Liver (tissue), 3 donors: Measurements from ENCODE around the gene PREB.

Source experiments
- CTCF ChIP-seq: fragments of 150-350 bp; IDR thresholded peaks from 2 replicates; pipeline ENCODE4 v1.5.1; 2017; ENCODE audit warnings: improper control_type of control experiment, low read depth, low read length; ENCODE audit not compliant: missing input control
- EGR1 ChIP-seq, 2 donors: IDR thresholded peaks; 2 replicates each; pipeline ENCODE4 v1.6.1; 2016 to 2018; ENCODE audit warnings: antibody characterized with exemption in 2 of 2, low read depth in 2 of 2
- FOXA1 ChIP-seq: IDR thresholded peaks from 2 replicates; pipeline ENCODE4 v1.6.1; 2016; ENCODE audit warnings: antibody characterized with exemption
- GABPA ChIP-seq, 2 donors: IDR thresholded peaks in 1 of 2; conservative IDR thresholded peaks in 1 of 2; 2 replicates each; pipeline ENCODE4 v1.6.1; 2016; ENCODE audit warnings: antibody characterized with exemption in 2 of 2, mild to moderate bottlenecking in 1 of 2, moderate library complexity in 1 of 2
- HNF4G ChIP-seq: IDR thresholded peaks from 2 replicates; pipeline ENCODE4 v1.6.1; 2016; ENCODE audit warnings: antibody characterized with exemption
- JUND ChIP-seq, 2 donors: IDR thresholded peaks; 2 replicates each; pipeline ENCODE4 v1.6.1; 2016; ENCODE audit warnings: antibody characterized with exemption in 2 of 2
- MAX ChIP-seq: IDR thresholded peaks from 2 replicates; pipeline ENCODE4 v1.6.1; 2016; ENCODE audit warnings: antibody characterized with exemption
- NR2F2 ChIP-seq: IDR thresholded peaks from 2 replicates; pipeline ENCODE4 v1.6.1; 2016; ENCODE audit warnings: antibody characterized with exemption
- RAD21 ChIP-seq, 2 donors: IDR thresholded peaks; 2 replicates each; pipeline ENCODE4 v1.6.1; 2016; ENCODE audit warnings: antibody characterized with exemption in 2 of 2, mild to moderate bottlenecking in 2 of 2
- REST ChIP-seq: IDR thresholded peaks from 2 replicates; pipeline ENCODE4 v1.6.1; 2016; ENCODE audit warnings: antibody characterized with exemption, mild to moderate bottlenecking
- RXRA ChIP-seq, 2 donors: IDR thresholded peaks; 2 replicates each; pipeline ENCODE4 v1.6.1; 2017 to 2018; ENCODE audit warnings: antibody characterized with exemption in 2 of 2, mild to moderate bottlenecking in 1 of 2
- SP1 ChIP-seq: IDR thresholded peaks from 2 replicates; pipeline ENCODE4 v1.6.1; 2018; ENCODE audit warnings: antibody characterized with exemption, mild to moderate bottlenecking
- TAF1 ChIP-seq: conservative IDR thresholded peaks from 2 replicates; pipeline ENCODE4 v1.6.1; 2016; ENCODE audit warnings: antibody characterized with exemption, mild to moderate bottlenecking
- YY1 ChIP-seq: IDR thresholded peaks from 2 replicates; pipeline ENCODE4 v1.6.1; 2016; ENCODE audit warnings: antibody characterized with exemption, mild to moderate bottlenecking
- donor health status: healthy.
- donor health status: healthy.

GRCh38 chr2:27117995-27118524 lies 16.4 kb downstream of the PREB start:
- no peak for TF ChIP-seq CTCF
- no peak for TF ChIP-seq TAF1
- no peak for TF ChIP-seq NR2F2
- no peak for TF ChIP-seq GABPA (IDR thresholded peaks at IDR 0.05 in 1 of 2, conservative IDR thresholded peaks at IDR 0.05 in 1 of 2)
- TF ChIP-seq REST: no peak
- TF ChIP-seq MAX: no peak
- TF ChIP-seq HNF4G: no peak
- no peak for TF ChIP-seq RXRA (IDR thresholded peaks at IDR 0.05)
- TF ChIP-seq SP1: no peak
- TF ChIP-seq JUND (IDR thresholded peaks at IDR 0.05): no peak
- TF ChIP-seq RAD21 (IDR thresholded peaks at IDR 0.05): no peak
- no peak for TF ChIP-seq FOXA1
- TF ChIP-seq EGR1 (IDR thresholded peaks at IDR 0.05; ENCODE audit: low read depth in 2 of 2): no peak
- no peak for TF ChIP-seq YY1
